Body of pancreas (tissue), 4 donors: ENCODE results near the gene PTPRD.

ENCODE experiments used
- POLR2A ChIP-seq, 3 donors: fragments of 450-650 bp; IDR thresholded peaks; one replicate each; pipeline ENCODE4 v1.6.1; 2016; ENCODE audit warnings: antibody characterized with exemption in 3 of 3, mild to moderate bottlenecking in 2 of 3
- TF ChIP-seq, protein P1 (sequence below), 7 experiments: fragments of 450-650 bp in 4 of 7; fragments of 200-600 bp in 3 of 7; sonication (generic) in 3 of 7; IDR thresholded peaks; one replicate each; pipeline ENCODE4 v1.5.1; 2016 to 2019; ENCODE audit warnings: antibody characterized with exemption in 7 of 7

DNA sequence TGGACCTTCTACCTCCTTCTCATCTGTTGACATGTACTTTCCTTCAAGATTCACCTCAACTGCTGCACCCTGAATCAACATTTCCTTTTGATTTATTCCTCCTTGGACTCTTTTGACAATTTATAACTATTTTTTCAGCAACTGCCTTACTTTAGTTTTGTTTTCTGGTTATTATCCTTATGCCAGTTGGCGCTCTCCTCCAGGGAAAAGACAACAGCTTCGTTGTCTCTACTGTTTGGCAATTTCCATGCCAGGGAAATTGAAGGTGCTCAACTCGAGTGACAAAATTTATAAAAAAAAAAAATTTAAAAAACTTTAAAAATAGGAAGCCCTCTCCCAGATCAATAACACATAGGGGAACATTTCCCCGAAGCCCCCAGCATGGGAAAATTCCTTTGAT, 2264.0 kb downstream of the PTPRD start:
- TF ChIP-seq, protein P1, sequence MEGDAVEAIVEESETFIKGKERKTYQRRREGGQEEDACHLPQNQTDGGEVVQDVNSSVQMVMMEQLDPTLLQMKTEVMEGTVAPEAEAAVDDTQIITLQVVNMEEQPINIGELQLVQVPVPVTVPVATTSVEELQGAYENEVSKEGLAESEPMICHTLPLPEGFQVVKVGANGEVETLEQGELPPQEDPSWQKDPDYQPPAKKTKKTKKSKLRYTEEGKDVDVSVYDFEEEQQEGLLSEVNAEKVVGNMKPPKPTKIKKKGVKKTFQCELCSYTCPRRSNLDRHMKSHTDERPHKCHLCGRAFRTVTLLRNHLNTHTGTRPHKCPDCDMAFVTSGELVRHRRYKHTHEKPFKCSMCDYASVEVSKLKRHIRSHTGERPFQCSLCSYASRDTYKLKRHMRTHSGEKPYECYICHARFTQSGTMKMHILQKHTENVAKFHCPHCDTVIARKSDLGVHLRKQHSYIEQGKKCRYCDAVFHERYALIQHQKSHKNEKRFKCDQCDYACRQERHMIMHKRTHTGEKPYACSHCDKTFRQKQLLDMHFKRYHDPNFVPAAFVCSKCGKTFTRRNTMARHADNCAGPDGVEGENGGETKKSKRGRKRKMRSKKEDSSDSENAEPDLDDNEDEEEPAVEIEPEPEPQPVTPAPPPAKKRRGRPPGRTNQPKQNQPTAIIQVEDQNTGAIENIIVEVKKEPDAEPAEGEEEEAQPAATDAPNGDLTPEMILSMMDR (IDR thresholded peaks at IDR 0.05): no peak
- no peak for TF ChIP-seq POLR2A (IDR thresholded peaks at IDR 0.05)
